HCT116 (cell line): ENCODE data around the gene ZNF507. TPM values are rescaled to one million over a fixed set of nuclear protein-coding genes. Genes with fewer than 3 reads are reported as not detected.

ENCODE experiments used
- ATAC-seq: fragments of 200-7000 bp; cut with Tn5 transposase; 2 replicates; pipeline ENCODE4 v1.9.1; 2020; ENCODE audit warnings: mild to moderate bottlenecking, moderate library complexity
- BruUV-seq: library from RNA; stranded (reverse); fragments of 400-500 nt; replicated peaks from 2 replicates; lab custom pipeline; 2021; lab: Mats Ljungman, UMichigan
- CTCF ChIA-PET: fragments of 300-600 bp; sonication (Branson Sonifier 250); formaldehyde crosslinking; loops from one replicate; lab custom pipeline; 2021; ENCODE audit warnings: antibody characterized with exemption; lab: Charles Lee
- POLR2A ChIA-PET: fragments of 300-600, 350-600 bp; sonication (Branson Sonifier 250); formaldehyde crosslinking; loops from one replicate; lab custom pipeline; 2021; ENCODE audit warnings: antibody characterized with exemption; lab: Charles Lee
- RAD21 ChIA-PET, 2 experiments: fragments of 300-600 bp; sonication (Branson Sonifier 250); formaldehyde crosslinking; loops; one replicate each; lab custom pipeline; 2023; ENCODE audit warnings: low total read pairs in 2 of 2; ENCODE audit not compliant: uncharacterized antibody in 2 of 2, unreplicated experiment in 2 of 2, low non-redundant PET in 1 of 2; lab: Charles Lee
- DNase-seq: peaks from one replicate; pipeline ENCODE4 v3.0.0-alpha.2; 2010; ENCODE audit warnings: low read depth, low spot score
- H2AFZ ChIP-seq: fragments of 200-600 bp; shearing (Covaris generic), sonication (generic); 2 replicates; pipeline ENCODE4 v1.6.1; 2017; ENCODE audit warnings: low read depth, mixed run types, mixed read lengths, antibody characterized with exemption, low read length; ENCODE audit not compliant: poor library complexity, severe bottlenecking
- H3K27ac ChIP-seq: 2 replicates; pipeline ENCODE4 v1.5.1; 2012; ENCODE audit warnings: low read depth, low read length
- H3K27me3 ChIP-seq: fragments of 200-600 bp; sonication (generic); 2 replicates; pipeline ENCODE4 v1.6.1; 2016; ENCODE audit warnings: mixed run types, low read length, mixed read lengths; ENCODE audit not compliant: insufficient read depth
- H3K36me3 ChIP-seq, 2 experiments: fragments of 200-500 bp in 1 of 2; fragments of 200-600 bp in 1 of 2; sonication (Bioruptor generic) in 1 of 2; sonication (generic) in 1 of 2; 2 replicates each; pipeline versions ENCODE4 v1.5.1 to v1.6.1; 2014 to 2016; ENCODE audit warnings: low read length in 2 of 2, inconsistent platforms in 1 of 2, mixed read lengths in 1 of 2, mixed run types in 1 of 2; ENCODE audit not compliant: insufficient read depth in 2 of 2, control insufficient read depth in 1 of 2
- H3K4me1 ChIP-seq, 2 experiments: fragments of 200-600 bp in 1 of 2; sonication (generic) in 1 of 2; 2 replicates each; pipeline versions ENCODE4 v1.5.1 to v1.6.1; 2012 to 2017; ENCODE audit warnings: low read length in 2 of 2, inconsistent platforms in 1 of 2, mild to moderate bottlenecking in 1 of 2, mixed read lengths in 1 of 2, mixed run types in 1 of 2, moderate library complexity in 1 of 2; ENCODE audit not compliant: insufficient read depth in 2 of 2, control insufficient read depth in 1 of 2
- H3K4me2 ChIP-seq: fragments of 200-600 bp; sonication (generic); 2 replicates; pipeline ENCODE4 v1.6.1; 2017; ENCODE audit warnings: mixed run types, low read length, mixed read lengths
- H3K4me3 ChIP-seq, 2 experiments: fragments of 200-600 bp in 1 of 2; sonication (generic) in 1 of 2; replicated peaks in 1 of 2; 2 replicates each; pipeline ENCODE4 v1.5.1; 2011 to 2016; ENCODE audit warnings: low read length in 2 of 2, control low read depth in 1 of 2, low read depth in 1 of 2, mild to moderate bottlenecking in 1 of 2, mixed read lengths in 1 of 2, mixed run types in 1 of 2
- H3K79me2 ChIP-seq: fragments of 200-600 bp; sonication (generic); 2 replicates; pipeline ENCODE4 v1.6.1; 2017; ENCODE audit warnings: mild to moderate bottlenecking, mixed run types, low read length, moderate library complexity, mixed read lengths; ENCODE audit not compliant: insufficient read depth
- H3K9ac ChIP-seq: fragments of 200-600 bp; sonication (generic); 2 replicates; pipeline ENCODE4 v1.6.1; 2016; ENCODE audit warnings: low read length, mixed read lengths
- H3K9me2 ChIP-seq: fragments of 200-600 bp; sonication (generic), shearing (Covaris generic); 2 replicates; pipeline ENCODE4 v1.6.1; 2017; ENCODE audit warnings: mixed run types, mild to moderate bottlenecking, moderate library complexity; ENCODE audit not compliant: insufficient read depth
- H3K9me3 ChIP-seq, 2 experiments: fragments of 200-500 bp in 1 of 2; fragments of 200-600 bp in 1 of 2; sonication (Bioruptor generic) in 1 of 2; sonication (generic) in 1 of 2; 2 replicates each; pipeline ENCODE4 v1.6.1; 2014 to 2017; ENCODE audit warnings: low read length in 2 of 2, mixed read lengths in 2 of 2, inconsistent platforms in 1 of 2, low read depth in 1 of 2, mild to moderate bottlenecking in 1 of 2, mixed run types in 1 of 2, moderate library complexity in 1 of 2; ENCODE audit not compliant: control insufficient read depth in 1 of 2, insufficient read depth in 1 of 2
- H4K20me1 ChIP-seq: fragments of 200-600 bp; sonication (generic), shearing (Covaris generic); 2 replicates; pipeline ENCODE4 v1.6.1; 2017; ENCODE audit warnings: mixed run types, mild to moderate bottlenecking, moderate library complexity; ENCODE audit not compliant: insufficient read depth
- ATF3 ChIP-seq: IDR thresholded peaks from 2 replicates; pipeline ENCODE4 v1.6.1; 2012
- CEBPB ChIP-seq: IDR thresholded peaks from 2 replicates; pipeline ENCODE4 v1.6.1; 2012; ENCODE audit warnings: low read depth
- EGR1 ChIP-seq: IDR thresholded peaks from 2 replicates; pipeline ENCODE4 v1.6.1; 2012; ENCODE audit warnings: low read depth
- ELF1 ChIP-seq: IDR thresholded peaks from 2 replicates; pipeline ENCODE4 v1.6.1; 2012; ENCODE audit warnings: low read depth, borderline replicate concordance
- FOSL1 ChIP-seq: IDR thresholded peaks from 2 replicates; pipeline ENCODE4 v1.6.1; 2012; ENCODE audit warnings: low read depth
- POLR2A ChIP-seq: IDR thresholded peaks from 2 replicates; pipeline ENCODE4 v1.7.0; 2011; ENCODE audit warnings: borderline replicate concordance; ENCODE audit not compliant: insufficient read depth, insufficient read length; ENCODE audit errors: extremely low read depth
- RAD21 ChIP-seq: IDR thresholded peaks from 2 replicates; pipeline ENCODE4 v1.6.1; 2012; ENCODE audit warnings: low read depth, mild to moderate bottlenecking
- REST ChIP-seq: IDR thresholded peaks from 2 replicates; pipeline ENCODE4 v1.6.1; 2012; ENCODE audit warnings: low read depth
- SIN3A ChIP-seq: IDR thresholded peaks from 2 replicates; pipeline ENCODE4 v1.6.1; 2012; ENCODE audit warnings: low read depth
- SRF ChIP-seq: IDR thresholded peaks from 2 replicates; pipeline ENCODE4 v1.6.1; 2012; ENCODE audit warnings: low read depth
- ZNF274 ChIP-seq: fragments of 200-500 bp; sonication (Bioruptor generic); IDR thresholded peaks from 2 replicates; pipeline ENCODE4 v1.6.1; 2014; ENCODE audit warnings: mild to moderate bottlenecking, low read depth, low read length, inconsistent platforms
- intact Hi-C: fragments of 100-400 bp; cut with micrococcal nuclease; formaldehyde crosslinking; loops from 2 replicates; pipeline ENCODE4 v1.10.0; 2022
- total RNA-seq: library from RNA; stranded (reverse); gene quantifications from one replicate; pipeline ENCODE4 v1.2.1, GENCODE V29; 2021; ENCODE audit not compliant: unreplicated experiment

ZNF507 gene
- total RNA-seq, 1 experiment from 2014 or later = 27.4 TPM

GRCh38 chr19:32330213-32330857 is 15.1 kb upstream of the ZNF507 start:
- BruUV-seq = no TSS peak
- no peaks in the 10 kb centered on the region for H3K9me2 ChIP-seq
- H3K9ac ChIP-seq = no peak overlapping the region
- H4K20me1 ChIP-seq = no peaks in the 10 kb centered on the region
- no peak overlapping the region for H3K27ac ChIP-seq
- no peak overlapping the region for H3K4me3 ChIP-seq
- 0 out of 2 replicates have a peak, but pooled peaks cover 4% of the 10 kb centered on the region for H3K27me3 ChIP-seq
- no peak overlapping the region for H3K4me2 ChIP-seq
- no peak for DNase-seq
- H3K36me3 ChIP-seq = no peaks in the 10 kb centered on the region
- RAD21 ChIA-PET = no interaction called here
- H3K9me3 ChIP-seq = no peaks in the 10 kb centered on the region
- no peaks in the 10 kb centered on the region for H3K4me1 ChIP-seq
- TF ChIP-seq RAD21 (no peak), FOSL1 (no peak), CEBPB (no peak), ATF3 (no peak), SIN3A (no peak), ZNF274 (no peak), SRF (no peak), ELF1 (no peak), EGR1 (no peak), REST (no peak), POLR2A (no peak)
- POLR2A ChIA-PET = no interaction called here
- H2AFZ ChIP-seq = no peak overlapping the region
- intact Hi-C loops = no loop called here
- ATAC-seq = no peak
- H3K79me2 ChIP-seq = no peaks in the 10 kb centered on the region
- CTCF ChIA-PET = no interaction called here
